ENCODE data around the gene PARD6B.
"Not testable (repeated sequence)": the region's sequence is repeated elsewhere in the genome, so short reads cannot be mapped to it uniquely, and the experiment has no call there.

The PARD6B gene, protein sequence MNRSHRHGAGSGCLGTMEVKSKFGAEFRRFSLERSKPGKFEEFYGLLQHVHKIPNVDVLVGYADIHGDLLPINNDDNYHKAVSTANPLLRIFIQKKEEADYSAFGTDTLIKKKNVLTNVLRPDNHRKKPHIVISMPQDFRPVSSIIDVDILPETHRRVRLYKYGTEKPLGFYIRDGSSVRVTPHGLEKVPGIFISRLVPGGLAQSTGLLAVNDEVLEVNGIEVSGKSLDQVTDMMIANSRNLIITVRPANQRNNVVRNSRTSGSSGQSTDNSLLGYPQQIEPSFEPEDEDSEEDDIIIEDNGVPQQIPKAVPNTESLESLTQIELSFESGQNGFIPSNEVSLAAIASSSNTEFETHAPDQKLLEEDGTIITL
- total RNA-seq = 0 to 5.9 (median 2.8) reads per million in 17 experiments

DNA sequence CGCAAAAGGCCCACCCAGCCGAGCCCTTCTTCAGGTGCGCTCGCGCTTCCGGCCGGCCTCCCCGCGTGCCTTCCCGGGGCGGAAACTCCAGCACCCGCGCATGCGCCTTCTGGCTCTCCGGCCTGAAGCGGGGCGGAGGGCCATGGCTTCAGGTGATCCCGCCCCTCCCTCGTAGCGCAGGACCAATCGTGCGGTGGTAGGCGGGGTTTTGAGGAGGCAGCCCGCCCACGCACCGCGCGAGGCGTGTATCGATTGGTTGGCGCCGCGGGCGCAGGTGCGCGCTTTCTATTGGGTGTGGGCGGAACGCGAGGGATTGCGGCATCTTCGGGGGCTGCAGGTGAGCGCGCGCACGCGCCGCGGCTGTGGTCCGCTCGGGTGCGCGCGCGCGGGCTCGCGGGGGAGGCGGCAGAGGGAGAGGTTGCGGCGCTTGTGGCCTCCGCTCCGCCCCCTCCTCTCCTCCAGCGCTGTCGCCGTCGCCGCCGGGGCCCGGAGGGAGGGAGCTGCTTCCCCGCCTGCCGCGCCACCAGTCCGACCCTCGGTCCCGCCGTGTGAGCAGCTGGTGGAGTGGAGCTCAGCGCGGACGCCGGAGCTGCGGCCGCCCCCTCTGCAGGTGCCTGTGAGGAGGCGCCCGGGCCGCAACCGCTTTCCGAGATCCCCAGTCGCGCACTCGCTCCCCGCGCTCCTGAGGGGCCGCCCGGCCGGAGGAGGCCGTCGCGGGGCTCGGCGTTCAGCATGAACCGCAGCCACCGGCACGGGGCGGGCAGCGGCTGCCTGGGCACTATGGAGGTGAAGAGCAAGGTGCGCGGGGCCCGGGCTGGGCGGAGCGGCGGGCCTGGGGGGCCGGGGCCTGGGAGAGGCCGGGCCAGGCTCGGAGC lies at the start of gene PARD6B:
Gene PARD6B, plus strand, starts transcription at position 526 of the 875 bp plus-strand sequence. Its CDS starts 207 bp downstream, at position 733.
- peak; percentile 95 to 99 (median 98) for DNase-seq

DNA sequence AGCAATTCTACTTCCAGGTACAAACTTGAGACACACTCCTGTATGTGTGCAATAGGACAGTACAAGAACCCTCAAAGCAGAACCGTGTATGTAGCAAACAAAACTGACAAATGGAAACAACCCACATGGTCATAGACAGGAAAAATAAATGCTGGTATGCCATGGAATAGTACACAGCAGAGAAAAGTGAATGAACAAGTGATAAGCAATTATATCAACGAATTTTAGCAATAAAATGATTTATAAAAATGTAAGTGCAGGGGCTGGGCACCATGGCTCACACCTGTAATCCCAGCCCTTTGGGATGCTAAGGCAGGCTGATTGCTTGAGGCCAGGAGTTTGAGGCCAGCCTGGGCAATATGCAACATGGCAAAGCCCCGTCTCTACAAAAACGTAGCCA lies 49.3 kb upstream of the PARD6B start:
- DNase-seq = no peak

DNA sequence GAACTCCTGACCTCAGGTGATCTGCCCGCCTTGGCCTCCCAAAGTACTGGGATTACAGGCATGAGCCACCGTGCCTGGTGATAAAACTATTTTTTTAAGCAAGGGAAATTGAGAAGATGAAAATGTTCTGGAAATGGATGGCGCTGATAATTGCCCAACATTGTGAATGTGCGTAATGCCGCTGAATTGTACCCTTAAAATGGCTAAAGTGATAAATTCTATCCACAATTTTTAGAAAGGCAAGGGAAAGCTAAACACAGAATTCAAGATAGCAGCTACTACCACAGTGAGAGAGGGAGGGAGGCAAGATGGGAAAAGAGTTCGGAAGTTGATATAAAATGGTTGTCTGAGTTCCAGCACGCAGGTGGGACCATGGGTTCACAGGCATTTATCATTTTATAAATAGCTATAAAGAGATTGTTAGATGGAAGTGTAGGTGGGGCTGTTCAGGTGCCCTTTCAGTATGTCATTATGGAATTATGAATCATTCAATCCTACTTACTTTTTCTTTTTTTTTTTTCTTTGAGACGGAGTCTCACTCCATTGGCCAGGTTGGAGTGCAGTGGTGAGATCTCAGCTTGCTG lies 48.3 kb upstream of the PARD6B start:
- DNase-seq = no peak

DNA sequence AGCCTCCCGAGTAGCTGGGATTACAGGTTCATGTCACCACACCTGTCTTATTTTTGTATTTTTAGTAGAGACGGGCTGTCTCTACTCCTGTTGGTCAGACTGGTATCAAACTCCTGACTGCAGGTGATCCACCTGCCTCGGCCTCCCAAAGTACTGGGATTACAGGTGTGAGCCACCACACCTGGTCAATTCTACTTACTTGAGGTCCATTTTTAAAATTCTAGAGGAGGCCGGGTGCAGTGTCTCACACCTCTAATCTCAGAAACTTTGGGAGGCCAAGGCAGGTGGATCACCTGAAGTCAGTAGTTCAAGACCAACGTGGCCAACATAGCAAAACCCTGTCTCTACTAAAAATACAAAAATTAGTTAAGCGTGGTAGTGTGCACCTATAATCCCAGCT lies 47.8 kb upstream of the PARD6B start:
- DNase-seq = no peak

DNA sequence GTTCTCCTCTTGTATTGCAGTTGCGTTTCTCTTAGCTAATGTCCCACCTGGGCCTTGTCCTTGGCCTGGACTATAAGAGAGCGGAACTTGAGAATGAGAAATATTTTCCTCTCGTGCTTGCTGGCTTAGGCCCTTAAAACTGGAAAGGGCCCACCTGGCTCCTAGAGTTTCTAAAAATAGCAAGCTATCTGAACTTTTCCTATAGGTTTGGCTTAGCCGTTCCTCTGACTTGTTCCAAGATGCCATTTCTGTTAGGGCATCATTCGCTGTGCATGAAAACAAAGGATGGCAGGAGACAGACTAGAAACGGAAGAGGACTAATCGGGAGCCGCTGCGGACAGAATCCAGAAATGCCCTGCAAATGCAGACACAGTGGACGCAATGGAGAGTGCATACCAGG lies 44.6 kb upstream of the PARD6B start:
- DNase-seq = no peak

DNA sequence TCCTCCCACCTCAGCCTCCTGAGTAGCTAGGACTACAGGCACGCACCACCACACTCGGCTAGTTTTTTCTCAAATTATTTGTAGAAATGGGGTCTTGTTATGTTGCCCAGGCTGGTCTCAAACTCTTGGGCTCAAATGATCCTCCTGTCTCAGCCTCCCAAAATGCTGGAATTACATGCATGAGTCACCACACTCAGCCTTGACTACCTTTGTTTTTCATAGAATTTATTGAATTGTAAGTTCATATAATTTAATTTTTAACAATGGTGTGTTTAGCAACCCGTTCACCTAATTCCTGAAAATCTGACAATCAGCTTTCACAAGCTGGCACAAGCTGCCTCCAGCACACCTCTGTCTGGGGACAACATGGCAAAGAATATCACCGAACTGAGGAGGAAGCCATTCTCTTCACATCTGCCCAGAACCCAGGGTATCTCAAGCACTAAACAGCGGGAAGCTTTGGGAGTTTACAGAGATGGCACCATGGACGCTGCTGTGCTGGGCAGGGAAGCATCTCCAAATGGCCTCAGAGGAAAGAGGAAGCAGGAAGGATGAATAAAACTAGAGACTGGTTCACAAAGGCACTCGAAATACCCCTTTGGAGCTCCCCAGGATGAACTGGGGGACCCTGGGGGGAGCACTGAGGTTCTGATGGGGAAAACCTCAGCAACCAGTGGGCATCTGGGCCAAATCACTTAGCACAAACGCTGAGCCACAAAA lies 43.0 kb upstream of the PARD6B start:
- DNase-seq = no peak

DNA sequence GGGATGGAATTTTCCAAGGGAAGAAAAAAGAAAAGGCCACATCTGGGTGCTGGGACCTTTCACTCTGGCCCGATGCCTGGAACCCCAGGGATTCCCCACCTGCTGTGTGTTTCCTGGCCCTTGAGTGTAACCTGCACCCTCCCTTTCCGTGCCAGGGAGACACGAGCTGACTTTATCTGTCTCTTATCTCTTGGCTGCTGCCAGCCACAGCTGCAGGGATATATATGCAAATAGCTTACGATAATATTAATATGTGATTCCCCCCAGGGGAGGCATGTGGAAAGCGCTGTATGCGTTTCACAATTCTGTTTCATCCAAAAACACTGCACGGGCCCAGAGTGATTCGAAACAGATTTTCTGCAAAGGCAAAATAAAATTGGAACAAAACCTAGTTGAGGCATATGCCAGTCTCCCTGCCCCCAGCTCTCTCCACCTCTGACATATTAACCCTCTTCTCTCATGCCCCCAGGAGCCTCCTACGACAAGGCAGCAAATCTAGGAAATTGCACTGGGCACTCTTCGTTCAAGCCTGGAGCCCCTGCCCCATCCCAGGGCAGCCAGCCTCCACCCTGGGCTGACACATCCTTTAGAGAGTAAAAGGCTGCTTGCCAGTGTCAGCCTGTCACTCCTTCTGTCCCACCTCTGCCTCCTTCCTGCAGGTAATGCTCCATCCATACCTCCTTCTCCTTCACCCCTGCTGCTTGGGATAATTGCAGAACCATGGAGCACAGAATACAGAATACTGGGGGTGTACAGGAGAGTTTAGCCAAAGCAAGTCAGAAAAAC lies 41.3 kb upstream of the PARD6B start:
- no peak for DNase-seq

DNA sequence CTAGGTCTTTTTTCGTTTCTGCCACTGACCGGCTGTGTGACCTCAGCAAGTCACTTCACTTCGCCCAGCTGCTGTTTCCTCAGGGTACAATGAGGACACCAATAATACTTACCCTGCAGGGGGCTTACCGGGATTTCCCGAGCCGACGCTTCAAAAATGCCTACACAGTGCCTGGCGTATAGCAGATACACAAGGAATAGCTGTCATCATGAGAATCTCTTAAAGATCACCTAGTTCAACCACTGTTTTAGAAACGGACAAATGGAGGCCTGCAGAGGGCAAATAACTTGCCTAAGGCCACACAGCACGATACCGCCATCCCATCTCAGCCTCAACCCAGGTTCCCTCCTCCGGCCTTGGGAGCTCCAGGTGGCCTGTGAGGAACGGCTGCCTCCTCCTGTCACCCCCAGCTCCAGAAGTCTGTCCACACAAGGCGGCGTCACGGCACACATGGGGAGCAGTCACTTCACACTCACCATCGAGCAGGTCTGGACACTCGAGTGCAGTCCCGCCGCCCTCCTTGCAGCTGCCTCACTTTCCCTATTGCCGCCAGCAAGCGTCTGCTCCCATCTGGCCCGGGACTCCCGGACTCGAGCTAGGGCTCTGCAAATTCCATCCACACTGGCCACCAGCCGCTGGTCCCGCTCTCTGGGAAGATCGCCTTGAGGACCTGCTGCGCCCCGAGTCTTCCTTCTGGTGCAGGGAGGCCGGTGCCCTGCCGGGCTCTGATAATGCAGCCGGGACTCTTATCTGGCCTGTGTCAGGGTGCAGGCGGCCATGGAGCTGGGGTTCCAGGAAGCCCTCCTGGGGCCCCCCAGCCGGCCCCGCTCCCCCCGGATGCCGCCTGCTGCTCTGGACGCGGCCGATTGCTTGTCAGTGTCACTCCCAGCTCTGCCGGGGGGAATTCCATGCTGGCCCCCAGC lies 40.5 kb upstream of the PARD6B start, which contains the start of gene RIPOR3:
Gene RIPOR3, minus strand, starts transcription at position 893 of the 923 bp plus-strand sequence. Its CDS starts 414 bp downstream, at position 479.
- DNase-seq = no peak

DNA sequence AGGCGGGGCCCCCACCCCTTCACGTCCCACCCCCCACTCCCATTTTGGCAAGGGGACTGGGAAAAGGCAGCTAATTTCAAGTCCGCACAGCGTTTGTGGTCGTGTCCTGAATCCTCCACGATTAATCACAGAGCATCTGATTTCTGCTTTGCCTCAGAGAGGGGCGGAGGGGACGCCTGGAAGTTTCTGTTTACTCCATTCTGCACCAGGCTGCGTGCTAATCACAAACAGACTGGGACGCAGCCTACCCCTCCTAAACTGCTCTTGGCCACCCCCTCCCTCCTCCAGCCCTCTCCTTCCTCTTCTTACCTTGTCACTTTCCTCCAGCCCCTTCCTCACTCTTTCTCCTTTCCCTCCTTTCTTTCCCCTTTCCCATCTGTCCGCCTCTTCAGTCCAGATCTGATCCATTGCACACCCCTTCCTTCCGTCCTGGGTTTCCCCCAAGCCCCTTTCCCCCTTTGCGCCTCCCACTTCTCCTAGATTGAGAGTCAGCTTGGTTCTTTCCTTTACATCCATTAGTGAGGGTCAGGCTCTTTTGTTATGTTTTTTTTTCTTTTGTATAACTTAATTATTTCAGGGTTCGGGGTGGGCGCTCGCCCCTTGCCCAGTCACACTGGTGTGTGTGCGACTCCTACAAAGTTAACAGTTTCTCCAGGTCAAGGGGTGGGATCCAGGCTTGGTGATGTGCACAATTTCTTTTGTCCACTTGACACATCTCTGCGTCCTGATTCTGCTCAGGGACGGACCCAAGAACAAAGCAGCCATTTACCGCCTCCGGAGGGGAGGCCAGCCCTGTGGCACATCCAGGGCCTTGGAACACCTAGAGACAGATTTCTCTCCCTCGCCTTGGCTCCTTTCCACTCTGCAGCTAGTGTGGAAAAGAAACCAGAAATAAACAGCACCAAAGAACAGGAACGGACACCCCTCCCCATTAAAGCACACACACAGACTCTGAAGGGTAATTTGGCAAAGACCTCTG lies 39.5 kb upstream of the PARD6B start:
- DNase-seq = no peak

DNA sequence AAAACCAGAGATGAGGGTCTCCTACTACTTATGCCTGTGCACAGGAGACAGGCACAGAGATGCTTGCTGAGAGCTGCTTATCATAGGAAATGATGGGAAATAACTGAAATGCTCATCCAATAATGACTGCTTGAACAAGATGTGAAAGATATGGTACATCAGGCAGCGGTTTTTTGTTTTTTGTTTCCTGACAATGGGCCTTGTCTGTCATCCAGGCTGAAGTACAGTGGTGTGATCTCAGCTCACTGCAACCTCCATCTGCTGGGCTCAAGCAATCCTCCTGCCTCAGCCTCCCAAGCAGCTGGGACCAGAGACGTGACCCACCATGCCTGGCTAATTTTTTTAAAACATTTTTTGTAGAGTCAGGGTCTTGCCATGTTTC lies 38.8 kb upstream of the PARD6B start:
- DNase-seq = no peak

DNA sequence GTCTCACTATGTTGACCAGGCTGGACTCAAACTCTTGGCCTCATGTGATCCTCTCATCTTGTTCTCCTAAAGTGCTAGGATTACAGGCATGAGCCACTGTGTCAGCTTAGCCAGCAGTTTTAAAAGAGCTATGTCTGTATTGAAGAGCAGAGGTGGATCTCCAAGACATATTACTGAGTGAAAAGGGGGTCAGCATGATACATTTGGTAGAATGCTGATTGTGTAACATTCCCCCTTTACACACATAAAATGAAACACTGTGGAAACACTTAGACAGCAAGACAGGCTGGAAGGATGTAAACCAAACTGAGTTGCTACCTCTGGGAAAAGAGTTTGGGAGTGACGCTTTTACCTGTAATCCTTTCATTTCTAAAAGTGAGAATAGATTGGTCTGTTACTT lies 38.4 kb upstream of the PARD6B start:
- no peak for DNase-seq

DNA sequence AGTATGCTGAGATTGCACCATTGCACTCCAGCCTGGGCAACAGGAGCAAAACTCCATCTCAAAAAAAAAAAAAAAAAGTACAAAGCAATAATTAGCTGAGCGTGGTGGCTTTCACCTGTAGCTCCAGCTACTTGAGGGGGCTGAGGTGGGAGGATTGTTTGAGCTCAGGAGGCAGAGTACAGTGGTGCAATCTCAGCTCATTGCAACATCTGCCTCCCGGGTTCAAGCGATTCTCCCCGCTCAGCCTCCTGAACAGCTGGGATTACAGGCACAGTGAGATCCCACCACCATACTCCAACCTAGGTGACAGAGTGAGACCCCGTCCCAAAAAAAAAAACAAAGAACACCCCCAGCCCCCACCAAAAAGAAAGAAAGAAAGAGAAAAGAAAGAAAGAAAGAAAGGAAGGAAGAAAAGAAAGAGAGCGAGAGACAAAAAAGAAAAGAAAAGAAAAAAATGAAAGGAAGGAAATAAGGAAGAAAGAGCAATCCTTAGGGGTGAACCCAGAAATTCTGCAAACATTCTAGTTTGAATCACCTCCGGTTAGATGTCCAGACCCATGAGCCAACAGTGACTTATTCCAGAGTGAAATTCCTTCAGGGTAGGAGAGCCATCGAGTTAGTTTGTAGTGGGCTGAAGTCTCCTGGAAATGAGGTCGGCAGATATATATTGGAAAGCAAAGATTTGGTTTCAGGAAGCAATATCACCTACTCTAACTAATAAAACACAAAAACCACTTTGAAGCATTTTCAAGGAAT lies 36.8 kb upstream of the PARD6B start:
- DNase-seq = no peak

DNA sequence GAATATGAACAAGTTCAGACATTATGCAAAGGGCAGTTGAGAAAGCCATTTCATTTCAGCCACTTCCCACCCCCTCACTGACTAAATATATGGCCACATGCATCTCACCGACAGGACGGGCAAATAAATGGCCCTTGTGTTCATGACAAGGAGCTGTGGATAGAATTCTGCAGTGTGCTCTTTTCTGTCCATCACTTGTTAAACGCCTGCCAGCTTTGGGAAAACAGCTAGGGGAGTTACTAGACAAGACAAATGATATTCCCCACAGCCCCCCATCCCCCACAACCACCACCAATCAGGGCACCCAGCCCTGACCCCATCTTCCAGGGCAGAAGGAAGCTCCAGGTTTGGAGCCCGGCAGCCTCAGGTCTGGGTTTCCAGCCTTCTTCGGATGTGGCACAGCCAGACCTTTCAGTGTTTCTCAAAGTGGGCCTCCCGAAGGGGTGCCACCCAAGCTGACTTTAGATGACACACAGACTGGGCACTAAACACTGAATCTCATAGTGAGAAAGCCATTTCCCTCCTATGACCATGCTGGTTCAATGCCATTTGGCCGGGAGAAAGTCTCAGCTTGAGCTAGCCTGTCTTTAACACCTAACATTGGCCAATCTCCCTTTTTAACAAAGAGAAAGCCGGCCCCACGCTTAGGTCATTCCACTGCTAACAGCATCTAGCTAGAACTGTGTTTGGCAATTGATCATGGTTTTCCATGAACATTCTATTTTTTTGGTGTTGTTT lies 36.1 kb upstream of the PARD6B start:
- no peak for DNase-seq

DNA sequence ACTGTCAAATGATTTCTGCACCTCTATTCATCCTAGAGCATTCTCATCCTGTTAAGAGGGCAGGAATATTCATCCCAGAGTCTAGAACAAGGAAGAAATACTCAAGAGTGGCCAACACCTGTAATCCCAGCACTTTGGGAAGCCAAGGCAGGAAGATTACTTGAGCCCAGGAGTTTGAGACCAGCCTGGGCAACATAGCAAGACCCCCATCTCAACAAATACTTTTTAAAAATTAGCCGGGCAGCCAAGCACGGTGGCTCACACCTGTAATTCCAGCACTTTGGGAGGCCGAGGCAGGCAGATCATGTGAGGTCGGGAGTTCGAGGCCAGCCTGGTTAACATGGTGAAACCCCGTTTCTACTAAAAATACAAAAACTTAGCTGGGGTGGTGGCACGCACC lies 33.1 kb upstream of the PARD6B start:
- not testable (repeated sequence) for DNase-seq

DNA sequence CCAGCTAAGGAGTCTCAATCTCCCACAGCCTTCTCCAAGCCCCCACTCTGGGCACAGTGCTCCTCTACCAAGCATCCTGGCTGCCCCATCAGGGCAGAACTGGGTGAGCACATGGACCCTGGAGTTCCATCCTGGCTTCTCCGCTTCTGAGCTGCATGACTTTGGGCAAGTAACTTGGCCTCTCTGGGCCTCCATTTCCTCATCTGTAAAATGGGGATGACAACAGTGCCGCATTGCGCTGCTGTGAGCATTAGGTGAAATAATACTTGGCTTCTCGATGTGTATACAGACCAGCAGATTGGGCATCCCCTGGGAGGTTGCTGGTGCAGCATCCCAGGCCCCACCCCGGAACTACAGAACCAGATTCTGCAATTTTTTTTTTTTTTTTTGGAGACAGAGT lies 31.7 kb upstream of the PARD6B start:
- DNase-seq = no peak

DNA sequence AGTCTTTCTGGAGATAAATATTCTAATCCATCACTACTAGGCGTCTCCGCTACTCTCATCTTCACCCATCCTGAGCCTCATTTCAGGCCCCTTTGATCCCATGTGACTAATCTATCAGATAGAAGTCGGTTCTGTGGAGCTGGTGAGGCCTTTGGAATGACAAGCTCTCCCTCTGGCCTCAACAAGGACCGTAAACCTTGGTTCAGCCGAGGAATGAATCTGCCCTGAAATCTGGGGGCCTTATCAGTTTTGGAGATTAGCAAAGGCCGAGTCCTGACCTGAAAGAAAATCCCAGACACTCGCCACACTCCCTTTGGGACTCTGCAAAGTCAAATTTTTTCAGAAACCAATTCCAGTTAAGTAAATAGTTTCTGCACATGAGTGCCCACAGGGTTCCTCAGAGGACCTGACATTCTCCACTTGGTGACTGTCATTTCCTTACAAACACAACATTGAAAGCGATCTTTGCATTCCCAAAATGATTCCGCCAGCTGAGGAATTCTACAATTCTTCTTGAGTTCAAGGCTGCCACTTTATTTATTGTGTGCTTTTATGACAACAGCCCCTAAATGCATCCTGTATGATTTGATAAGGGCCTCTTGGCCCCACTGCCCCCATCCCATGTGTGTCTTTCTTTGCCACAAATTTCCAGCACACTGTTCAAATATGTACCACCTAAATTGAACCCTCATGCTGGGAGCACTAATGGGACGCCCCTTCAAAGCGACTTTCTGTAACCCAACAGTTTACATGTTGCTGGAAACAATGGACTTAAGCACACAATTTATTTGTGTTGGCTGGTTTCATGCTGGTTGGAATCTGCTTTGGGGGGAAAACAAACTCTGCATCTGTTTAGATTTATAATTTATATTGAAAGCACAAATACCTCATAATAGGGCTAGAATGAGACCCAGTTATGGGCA lies 30.1 kb upstream of the PARD6B start:
- DNase-seq = no peak

All from suppressor macrophage (primary cell).